ENCODE measurements around the gene SLC6A11.

GRCh38 chr3:10962481-10963036 is 146.5 kb downstream of the SLC6A11 start:
- TF ChIP-seq POLR2A (IDR thresholded peaks at IDR 0.05), result no peak
- TF ChIP-seq CTCF (IDR thresholded peaks at IDR 0.05), result no peak

Data from uterus (tissue), 2 donors.